ENCODE measurements around the gene TULP1. TPM values are rescaled to one million over a fixed set of nuclear protein-coding genes. Genes with fewer than 3 reads are reported as not detected.

Gene TULP1
- total and polyA plus RNA-seq, 8 donors: 0.28 TPM; not detected in 7

GRCh38 chr6:35489995-35490791 is 22.5 kb downstream of the TULP1 start:
- no peak overlapping the region for H3K4me3 ChIP-seq
- no peaks in the 10 kb centered on the region for H3K9me3 ChIP-seq
- peaks cover 0 to 12% (median 0%) of the 10 kb centered on the region in 3 donors for H3K4me1 ChIP-seq
- peak; percentile 13 to 60 (median 42) for ATAC-seq
- no peak overlapping the region for H3K27ac ChIP-seq
- no peak for FAIRE-seq
- DNase-seq: peak in 5 of 6 donors; percentile 59 to 79 (median 72)
- no peaks in the 10 kb centered on the region for H3K27me3 ChIP-seq
- no peaks in the 10 kb centered on the region for H3K36me3 ChIP-seq
- TF ChIP-seq, protein P1, sequence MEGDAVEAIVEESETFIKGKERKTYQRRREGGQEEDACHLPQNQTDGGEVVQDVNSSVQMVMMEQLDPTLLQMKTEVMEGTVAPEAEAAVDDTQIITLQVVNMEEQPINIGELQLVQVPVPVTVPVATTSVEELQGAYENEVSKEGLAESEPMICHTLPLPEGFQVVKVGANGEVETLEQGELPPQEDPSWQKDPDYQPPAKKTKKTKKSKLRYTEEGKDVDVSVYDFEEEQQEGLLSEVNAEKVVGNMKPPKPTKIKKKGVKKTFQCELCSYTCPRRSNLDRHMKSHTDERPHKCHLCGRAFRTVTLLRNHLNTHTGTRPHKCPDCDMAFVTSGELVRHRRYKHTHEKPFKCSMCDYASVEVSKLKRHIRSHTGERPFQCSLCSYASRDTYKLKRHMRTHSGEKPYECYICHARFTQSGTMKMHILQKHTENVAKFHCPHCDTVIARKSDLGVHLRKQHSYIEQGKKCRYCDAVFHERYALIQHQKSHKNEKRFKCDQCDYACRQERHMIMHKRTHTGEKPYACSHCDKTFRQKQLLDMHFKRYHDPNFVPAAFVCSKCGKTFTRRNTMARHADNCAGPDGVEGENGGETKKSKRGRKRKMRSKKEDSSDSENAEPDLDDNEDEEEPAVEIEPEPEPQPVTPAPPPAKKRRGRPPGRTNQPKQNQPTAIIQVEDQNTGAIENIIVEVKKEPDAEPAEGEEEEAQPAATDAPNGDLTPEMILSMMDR (IDR thresholded peaks at IDR 0.05): no peak
- 35 to 36% methylated on average over 22 to 28 of the region's 28 CpGs for WGBS, 2 donors
- intact Hi-C loops (cut with DNase I): no loop called here

DNA sequence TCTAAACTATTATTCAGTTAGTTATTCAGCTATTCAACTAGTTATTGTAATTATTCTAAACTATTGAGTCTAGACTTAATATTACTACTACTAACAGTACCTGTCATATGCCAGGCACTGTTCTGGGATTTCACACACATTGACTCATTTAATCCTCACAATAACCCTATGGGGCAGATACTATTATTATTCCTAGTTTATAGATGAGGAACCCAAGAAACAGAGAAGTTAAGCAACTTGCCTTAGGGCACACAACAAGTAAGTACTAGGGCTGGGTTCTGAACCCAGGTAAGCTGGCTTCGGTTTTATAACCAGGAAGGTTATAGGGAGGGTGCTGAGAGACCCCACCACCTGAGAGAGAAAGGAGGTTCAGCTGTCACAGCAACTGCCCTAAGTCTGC is 23.6 kb downstream of the TULP1 start:
- WGBS, 2 donors: 86 to 95% methylated on average over 1 of the region's 1 CpG
- H3K4me3 ChIP-seq: no peak overlapping the region
- no peaks in the 10 kb centered on the region for H3K36me3 ChIP-seq
- intact Hi-C loops (cut with DNase I): no loop called here
- H3K27me3 ChIP-seq: no peaks in the 10 kb centered on the region
- H3K27ac ChIP-seq: no peak overlapping the region
- ATAC-seq (no peak), FAIRE-seq (no peak), DNase-seq (no peak)
- H3K4me1 ChIP-seq: peaks cover 0 to 12% (median 0%) of the 10 kb centered on the region in 3 donors
- H3K9me3 ChIP-seq: no peaks in the 10 kb centered on the region
- TF ChIP-seq, protein P1 (IDR thresholded peaks at IDR 0.05): no peak

DNA sequence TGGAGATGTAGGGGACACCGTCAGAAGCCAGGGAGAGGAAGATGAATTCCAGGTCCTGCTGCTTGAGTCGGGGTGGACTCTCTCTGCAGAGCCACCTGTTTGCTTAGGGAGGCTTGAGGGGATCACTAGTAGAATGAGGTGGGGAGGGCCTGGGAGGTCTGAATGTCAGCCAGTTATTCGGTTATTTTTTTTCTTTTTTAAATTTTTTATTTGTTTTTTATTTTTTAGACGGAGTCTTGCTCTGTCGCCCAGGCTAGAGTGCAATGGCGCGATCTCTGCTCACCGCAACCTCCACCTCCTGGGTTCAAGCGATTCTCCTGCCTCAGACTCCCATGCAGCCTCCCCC is 24.2 kb downstream of the TULP1 start:
- intact Hi-C loops (cut with DNase I): no loop called here
- DNase-seq (no peak), ATAC-seq (no peak), FAIRE-seq (no peak)
- TF ChIP-seq, protein P1 (IDR thresholded peaks at IDR 0.05): no peak
- Histone ChIP-seq H3K27ac (peak overlapping the region in 2 of 4 donors; percentile 23 to 30), H3K36me3 (no peaks in the 10 kb centered on the region), H3K4me1 (peaks cover 0 to 12% (median 0%) of the 10 kb centered on the region in 3 donors), H3K4me3 (no peak overlapping the region), H3K9me3 (no peaks in the 10 kb centered on the region), H3K27me3 (no peaks in the 10 kb centered on the region)
- WGBS, 2 donors: 84 to 85% methylated on average over 9 of the region's 9 CpGs

DNA sequence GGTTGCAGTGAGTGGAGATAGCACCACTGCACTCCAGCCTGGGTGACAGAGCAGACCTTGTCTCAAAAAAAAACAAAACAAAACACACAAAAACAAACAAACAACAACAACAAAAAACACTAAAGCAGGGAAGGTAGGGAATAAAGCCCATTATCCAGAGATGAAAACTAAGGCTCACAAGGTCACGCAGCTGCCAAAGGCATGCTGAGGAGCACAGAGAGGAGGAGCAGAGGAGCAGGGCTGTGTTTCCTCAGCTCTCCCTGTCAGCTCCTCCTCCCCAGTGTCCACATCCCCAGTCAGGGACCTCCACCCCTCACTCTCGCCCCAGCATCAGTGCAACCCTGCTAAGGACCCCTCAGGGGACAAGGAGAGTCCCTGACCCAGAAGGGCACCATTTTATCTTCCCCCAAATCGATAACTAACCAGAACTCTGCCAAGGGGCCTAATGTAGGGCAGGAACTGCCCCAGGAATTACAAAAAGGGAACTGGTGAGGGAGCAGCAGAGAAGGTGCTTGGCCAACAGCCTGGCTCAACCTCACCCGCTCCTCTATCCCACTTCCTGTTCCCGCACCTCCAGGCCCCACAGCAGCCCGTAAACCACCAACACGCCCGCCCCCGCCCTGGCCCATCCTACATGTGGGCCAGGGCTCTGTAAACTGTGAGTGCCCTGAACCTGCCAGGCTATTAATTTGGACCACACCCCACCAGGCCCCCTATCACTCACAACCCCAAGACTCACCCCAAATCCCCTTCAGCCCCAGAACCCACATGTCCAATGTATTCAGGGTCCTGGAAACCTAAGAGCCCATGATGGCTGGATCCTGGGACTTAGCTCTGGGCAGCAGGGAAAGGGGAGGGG is 24.8 kb downstream of the TULP1 start:
- Histone ChIP-seq H3K36me3 (no peaks in the 10 kb centered on the region), H3K4me1 (peaks cover 0 to 12% (median 0%) of the 10 kb centered on the region in 3 donors), H3K27me3 (no peaks in the 10 kb centered on the region), H3K9me3 (no peaks in the 10 kb centered on the region), H3K27ac (peak overlapping the region in 2 of 4 donors; percentile 23 to 30), H3K4me3 (no peak overlapping the region)
- ATAC-seq: peak in 3 of 4 donors; percentile 3 to 20 (median 3)
- DNase-seq: no peak
- 61 to 62% methylated on average over 9 of the region's 9 CpGs for WGBS, 2 donors
- intact Hi-C loops (cut with DNase I): no loop called here
- FAIRE-seq: no peak
- TF ChIP-seq, protein P1 (IDR thresholded peaks at IDR 0.05): no peak
